Measurements from ENCODE around the gene MYCN. TPM values are rescaled to one million over a fixed set of nuclear protein-coding genes. Genes with fewer than 3 reads are reported as not detected.

The MYCN gene
- total and polyA plus RNA-seq, 2 of the 8 experiments (the other 6 are each of a cell fraction or from before 2014, with no cell fraction given), result 87.8 to 137 TPM

- no peaks in the 10 kb centered on the region for H3K79me1 ChIP-seq (ENCODE audit: low read depth, low read length)
- WGBS, 2 experiments (ENCODE audit: extremely low coverage in 1 of 2, insufficient coverage in 1 of 2, insufficient read length in 1 of 2, insufficient replicate concordance in 2 of 2, low coverage in 1 of 2, low lambda C conversion rate in 2 of 2, missing lambda C conversion rate in 1 of 2), result 84% methylated on average over 3 of the region's 3 CpGs; no CpG with 5 or more reads in 1 of the 2 experiments
- no peak for FAIRE-seq
- POLR2A ChIA-PET (ENCODE audit: partially characterized antibody), result interaction anchor here (1.4 kb wide), 1 partner anchor 11 kb away, joined by 3 read pairs; no protein-coding TSS in a partner anchor
- no peaks in the 10 kb centered on the region for H3K9me3 ChIP-seq (ENCODE audit: insufficient read depth in 2 of 2, low read depth in 1 of 2, low read length in 1 of 2)
- H3K4me1 ChIP-seq (replicated peaks in 1 of 4; ENCODE audit: control insufficient read depth in 3 of 4, insufficient read depth in 4 of 4, low read length in 3 of 4), result peaks cover 0 to 11% (median 5%) of the 10 kb centered on the region in 4 experiments; a peak in 5 of 7 replicates
- H4K91ac ChIP-seq (replicated peaks; ENCODE audit: insufficient read length, low read length), result no peak overlapping the region
- no peak overlapping the region for H3K23ac ChIP-seq (ENCODE audit: insufficient read length)
- H2BK15ac ChIP-seq (ENCODE audit: low read length), result no peak overlapping the region
- H2BK12ac ChIP-seq (ENCODE audit: low read depth, low read length), result no peak overlapping the region
- H3K56ac ChIP-seq (replicated peaks; ENCODE audit: insufficient read length, low read depth, low read length), result no peak overlapping the region
- no peak overlapping the region for H2BK5ac ChIP-seq (ENCODE audit: low read depth, low read length)
- no peak overlapping the region for H4K8ac ChIP-seq (ENCODE audit: extremely low read depth, insufficient read depth, low read length)
- peak overlapping the region; percentile 35 for H2BK120ac ChIP-seq (replicated peaks; ENCODE audit: low read depth, low read length)
- no peak overlapping the region for H3K4ac ChIP-seq (replicated peaks; ENCODE audit: insufficient read length, low read depth, low read length)
- no peaks in the 10 kb centered on the region for H4K20me1 ChIP-seq (replicated peaks in 1 of 2; ENCODE audit: control insufficient read depth in 1 of 2, insufficient read depth in 2 of 2, low read length in 2 of 2)
- no peak overlapping the region for H3K27ac ChIP-seq (ENCODE audit: low read depth, low read length)
- H2AFZ ChIP-seq (ENCODE audit: low read length), result no peak overlapping the region
- H3K4me3 ChIP-seq (ENCODE audit: extremely low read depth in 1 of 4, insufficient read depth in 2 of 4, low read depth in 3 of 4, low read length in 4 of 4), result no peak overlapping the region
- H3K23me2 ChIP-seq (ENCODE audit: low read depth, low read length), result peaks cover 2% of the 10 kb centered on the region; the same call in 1 of the 2 replicates
- no peaks in the 10 kb centered on the region for H3K36me3 ChIP-seq (ENCODE audit: control insufficient read depth in 2 of 4, insufficient read depth in 4 of 4, low read length in 3 of 4)
- no peak for DNase-seq (ENCODE audit: low read depth in 1 of 2, low spot score in 2 of 2)
- no peaks in the 10 kb centered on the region for H3K79me2 ChIP-seq (ENCODE audit: control insufficient read depth in 1 of 2, insufficient read depth in 2 of 2, low read length in 2 of 2)
- no peaks in the 10 kb centered on the region; a peak in 1 of 7 replicates for H3K27me3 ChIP-seq (replicated peaks in 1 of 4; ENCODE audit: control insufficient read depth in 3 of 4, extremely low read depth in 1 of 4, insufficient read depth in 3 of 4, low read length in 3 of 4)
- no peak overlapping the region for H4K5ac ChIP-seq (ENCODE audit: insufficient read length, low read depth, low read length)
- no peak overlapping the region for H2BK20ac ChIP-seq (ENCODE audit: low read length)
- no peak overlapping the region for H3K9ac ChIP-seq (replicated peaks in 1 of 4; ENCODE audit: extremely low read depth in 1 of 4, low read depth in 3 of 4, low read length in 3 of 4)
- H3K14ac ChIP-seq (ENCODE audit: insufficient read length), result no peak overlapping the region
- no peak overlapping the region for H2AK5ac ChIP-seq (ENCODE audit: low read depth, low read length)
- H3K4me2 ChIP-seq (ENCODE audit: insufficient read depth in 1 of 2, low read depth in 2 of 2, low read length in 2 of 2), result peak overlapping the region in 1 of 2 experiments; percentile 42; a peak in 1 of 4 replicates
- CTCF ChIA-PET (ENCODE audit: partially characterized antibody), result interaction anchor here (0.8 to 1.0 kb wide), 2 partner anchors 47 to 208 kb away, joined by 4 read pairs; no protein-coding TSS in a partner anchor
- peak overlapping the region; percentile 1; the same call in 1 of the 2 replicates for H3K18ac ChIP-seq (ENCODE audit: extremely low read depth, low read length)
- TF ChIP-seq JUND (IDR thresholded peaks at IDR 0.05; ENCODE audit: low read length) (no peak), TEAD4 (IDR thresholded peaks at IDR 0.05; ENCODE audit: low read depth, low read length) (no peak), ATF3 (IDR thresholded peaks at IDR 0.05; ENCODE audit: insufficient read depth, low read depth, low read length) (no peak), SIX5 (IDR thresholded peaks at IDR 0.05; ENCODE audit: low read depth, low read length) (no peak), YY1 (IDR thresholded peaks at IDR 0.05; ENCODE audit: low read depth, low read length) (no peak), EP300 (IDR thresholded peaks at IDR 0.05; ENCODE audit: borderline replicate concordance in 1 of 2, low read depth in 2 of 2, low read length in 2 of 2) (no peak), CREB1 (IDR thresholded peaks at IDR 0.05) (no peak), TAF7 (optimal IDR thresholded peaks at IDR 0.05; ENCODE audit: borderline replicate concordance, low read depth, low read length) (no peak), TBP (IDR thresholded peaks at IDR 0.05; ENCODE audit: low read depth, low read length) (no peak), KDM4A (IDR thresholded peaks at IDR 0.05; ENCODE audit: low read depth, low read length, severe bottlenecking) (no peak), ZNF274 (IDR thresholded peaks at IDR 0.05; ENCODE audit: borderline replicate concordance, extremely low read depth, low read length) (no peak), ATF2 (IDR thresholded peaks at IDR 0.05; ENCODE audit: low read length) (no peak)
These were observed 50.9 kb downstream of the MYCN start for GRCh38 chr2:15991231-15991630.
